HFFc6 (cell line): ENCODE results near the gene CANX. TPM values are rescaled to one million over a fixed set of nuclear protein-coding genes. Genes with fewer than 3 reads are reported as not detected.

Experiments used
- DNase-seq: peaks from one replicate; pipeline ENCODE4 v3.0.0-alpha.2; 2018
- H3K27ac Mint-ChIP-seq: 2 replicates; pipeline ENCODE4 v1.8.0; 2020; ENCODE audit warnings: mild to moderate bottlenecking, mixed read lengths
- H3K27me3 Mint-ChIP-seq: 2 replicates; pipeline ENCODE4 v1.8.0; 2021; ENCODE audit warnings: mild to moderate bottlenecking, moderate library complexity, mixed read lengths; ENCODE audit not compliant: insufficient read depth
- H3K36me3 Mint-ChIP-seq: 2 replicates; pipeline ENCODE4 v1.8.0; 2021; ENCODE audit warnings: low read depth, mixed read lengths
- H3K4me1 Mint-ChIP-seq: 2 replicates; pipeline ENCODE4 v1.8.0; 2020; ENCODE audit warnings: low read depth, mixed read lengths
- H3K4me3 Mint-ChIP-seq: 2 replicates; pipeline ENCODE4 v1.8.0; 2020; ENCODE audit warnings: mild to moderate bottlenecking, moderate library complexity, mixed read lengths
- H3K9me3 Mint-ChIP-seq: 2 replicates; pipeline ENCODE4 v1.8.0; 2020; ENCODE audit warnings: mild to moderate bottlenecking, mixed read lengths
- CTCF ChIP-seq: fragments of 200-600 bp; sonication (generic); IDR thresholded peaks from 2 replicates; pipeline ENCODE4 v1.5.0; 2021; ENCODE audit warnings: antibody characterized with exemption, mild to moderate bottlenecking
- total RNA-seq, 6 experiments: library from RNA; stranded (reverse); fragmentation: NEBNext Ultra II Directional; extraction: Animal tissue kit (Norgen Biotek cat#: 25700); gene quantifications; 2 replicates in 1 of 6; 3 replicates in 5 of 6; pipeline ENCODE4 v1.2.3, GENCODE V29; 2021

The CANX gene
- total RNA-seq, 6 experiments from 2014 or later = 698 to 777 (median 770) TPM

DNA sequence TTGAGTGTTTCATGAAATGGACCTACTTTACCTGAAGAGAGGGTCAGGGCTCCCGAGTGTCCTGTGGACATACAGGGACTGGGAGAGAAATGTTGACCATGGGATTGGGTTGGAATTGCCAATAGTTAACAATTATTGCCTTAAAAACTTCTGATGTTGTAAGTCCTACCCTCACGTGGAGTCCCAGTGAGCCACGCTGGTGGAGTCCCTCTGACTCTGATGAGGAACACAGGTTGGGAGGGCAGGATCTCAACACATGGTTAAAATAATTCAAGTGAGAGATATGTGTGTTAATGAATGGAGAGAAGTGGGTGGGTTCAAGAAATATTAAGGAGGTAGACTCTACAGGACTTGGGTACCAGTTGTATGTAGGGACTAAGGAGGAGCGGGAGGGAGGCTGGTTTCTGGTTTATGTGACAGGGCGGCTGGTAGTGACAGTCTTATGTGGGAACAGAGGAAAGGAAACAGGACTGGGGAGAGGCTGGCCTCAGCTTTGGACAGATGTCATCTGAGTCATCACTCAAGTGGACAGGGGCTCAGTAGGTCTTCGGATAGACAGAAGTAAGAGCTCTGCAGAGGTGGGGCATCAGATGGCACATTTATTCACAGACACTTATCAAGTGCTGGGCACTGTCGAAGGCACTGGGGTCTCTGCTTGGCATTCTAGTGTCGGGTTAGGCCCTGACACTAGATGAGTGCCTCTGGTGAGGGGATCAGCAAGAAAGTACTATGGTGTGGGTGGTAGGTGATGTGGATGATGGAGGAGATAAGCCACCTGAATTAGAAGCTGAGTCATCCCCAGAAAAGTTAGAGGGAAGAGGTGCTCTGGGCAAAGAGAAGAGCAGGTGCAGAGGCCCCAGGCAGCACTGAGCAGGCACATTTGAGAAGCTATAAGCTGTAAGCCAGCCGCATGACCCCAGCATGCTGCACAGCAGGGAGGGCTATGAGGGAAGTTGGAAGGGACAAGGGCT, 61.1 kb downstream of the CANX start:
- DNase-seq = no peak
- Mint-ChIP-seq H3K36me3 (no peaks in the 10 kb centered on the region), H3K27ac (peak overlapping the region; percentile 35), H3K4me3 (no peak overlapping the region), H3K9me3 (no peaks in the 10 kb centered on the region), H3K4me1 (peaks cover 63% of the 10 kb centered on the region), H3K27me3 (no peaks in the 10 kb centered on the region)
- TF ChIP-seq CTCF = no peak

GRCh38 chr5:179762079-179762780, 63.5 kb downstream of the CANX start:
- peaks cover 12% of the 10 kb centered on the region for H3K36me3 Mint-ChIP-seq
- H3K9me3 Mint-ChIP-seq = no peaks in the 10 kb centered on the region
- peak overlapping the region; percentile 93 for H3K27ac Mint-ChIP-seq
- H3K4me3 Mint-ChIP-seq = peak overlapping the region; percentile 38
- no peak for TF ChIP-seq CTCF
- H3K27me3 Mint-ChIP-seq = no peaks in the 10 kb centered on the region
- peaks cover 79% of the 10 kb centered on the region for H3K4me1 Mint-ChIP-seq
- DNase-seq = peak; percentile 61

- Mint-ChIP-seq H3K36me3 (peaks cover 12% of the 10 kb centered on the region), H3K27me3 (no peaks in the 10 kb centered on the region)
Measured at GRCh38 chr5:179762781-179763176, 64.0 kb downstream of the CANX start.

DNA sequence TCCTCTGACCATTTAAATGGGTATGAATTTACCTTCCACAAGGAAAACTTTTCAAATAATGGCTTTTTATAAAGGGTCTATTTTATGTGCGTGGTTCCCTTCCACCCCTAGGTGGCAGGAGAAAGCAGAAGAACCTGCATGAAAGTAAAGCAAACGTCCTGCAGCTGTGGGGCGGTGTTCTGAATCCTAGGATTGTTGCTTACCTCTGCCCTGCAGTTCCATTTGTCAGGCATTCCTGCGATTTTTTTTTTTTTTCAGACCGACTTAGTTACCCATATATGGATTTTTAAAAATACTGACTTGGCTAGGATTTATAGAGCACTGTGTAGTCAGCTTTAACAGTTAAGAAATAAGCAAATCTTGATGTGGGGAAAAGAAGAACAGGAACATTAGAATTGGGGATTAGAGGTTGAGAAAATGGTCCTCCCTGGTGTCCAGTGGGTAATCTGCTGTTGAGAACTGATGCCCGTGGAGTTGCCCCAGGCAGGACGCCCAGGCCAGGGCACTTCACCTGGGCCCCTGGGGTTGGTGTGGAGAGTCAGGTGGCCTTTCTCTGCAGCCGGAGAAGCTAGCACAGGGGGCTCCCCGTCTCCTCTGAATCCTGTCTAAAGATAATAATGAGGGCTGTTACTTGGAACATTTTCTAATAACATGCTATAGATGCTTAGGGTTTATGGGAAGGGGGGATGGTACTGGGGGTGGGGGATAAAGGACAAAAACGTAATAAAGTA, 64.6 kb downstream of the CANX start:
- no peaks in the 10 kb centered on the region for H3K9me3 Mint-ChIP-seq
- H3K36me3 Mint-ChIP-seq = peaks cover 12% of the 10 kb centered on the region
- peak; percentile 92 for TF ChIP-seq CTCF
- peaks cover 82% of the 10 kb centered on the region for H3K4me1 Mint-ChIP-seq
- peak overlapping the region; percentile 93 for H3K27ac Mint-ChIP-seq
- peak overlapping the region; percentile 44 for H3K4me3 Mint-ChIP-seq
- peak; percentile 82 for DNase-seq
- H3K27me3 Mint-ChIP-seq = no peaks in the 10 kb centered on the region

More at GRCh38 chr5:179762781-179763176, 64.0 kb downstream of the CANX start:
- peak; percentile 47 for DNase-seq
- Mint-ChIP-seq H3K27ac (peak overlapping the region; percentile 93), H3K4me1 (peaks cover 82% of the 10 kb centered on the region), H3K9me3 (no peaks in the 10 kb centered on the region), H3K4me3 (peak overlapping the region; percentile 44)
- no peak for TF ChIP-seq CTCF

GRCh38 chr5:179764056-179764455, 65.3 kb downstream of the CANX start:
- Mint-ChIP-seq H3K27me3 (no peaks in the 10 kb centered on the region), H3K36me3 (peaks cover 15% of the 10 kb centered on the region), H3K27ac (peak overlapping the region; percentile 93), H3K4me1 (peaks cover 80% of the 10 kb centered on the region), H3K4me3 (peak overlapping the region; percentile 44), H3K9me3 (no peaks in the 10 kb centered on the region)
- DNase-seq = no peak
- no peak for TF ChIP-seq CTCF
